HUES64 (cell line): ENCODE measurements around the gene INSC.

Source experiments
- H3K27ac ChIP-seq: 2 replicates; pipeline ENCODE4 v1.7.0; 2013; ENCODE audit warnings: low read depth, low read length, inconsistent platforms
- H3K27me3 ChIP-seq: 2 replicates; pipeline ENCODE4 v1.6.1; 2013; ENCODE audit warnings: mild to moderate bottlenecking, low read length; ENCODE audit not compliant: insufficient read depth
- H3K36me3 ChIP-seq: 2 replicates; pipeline ENCODE4 v1.6.1; 2013; ENCODE audit warnings: mild to moderate bottlenecking, low read length; ENCODE audit not compliant: insufficient read depth
- H3K4me1 ChIP-seq: 2 replicates; pipeline ENCODE4 v1.6.1; 2013; ENCODE audit warnings: mild to moderate bottlenecking, low read length, moderate library complexity; ENCODE audit not compliant: insufficient read depth
- H3K4me3 ChIP-seq: 2 replicates; pipeline ENCODE4 v1.5.1; 2013; ENCODE audit warnings: mild to moderate bottlenecking, low read length, moderate library complexity
- H3K9ac ChIP-seq: 2 replicates; pipeline ENCODE4 v1.6.1; 2013; ENCODE audit warnings: mild to moderate bottlenecking, low read depth, low read length
- H3K9me3 ChIP-seq: 2 replicates; pipeline ENCODE4 v1.6.1; 2013; ENCODE audit warnings: low read depth, low read length; ENCODE audit not compliant: insufficient read depth
- WGBS: fragments of 150-250, 120-280 bp; methylation state at CpG from one replicate; pipeline ENCODE4 v1.1.7; 2013; ENCODE audit warnings: missing lambda C conversion rate; 5-methylcytosine and 5-hydroxymethylcytosine counted together

INSC gene

GRCh38 chr11:15093432-15093831, 21.3 kb upstream of the INSC start:
- no peaks in the 10 kb centered on the region for H3K9me3 ChIP-seq
- no peak overlapping the region for H3K4me3 ChIP-seq
- H3K9ac ChIP-seq, result no peak overlapping the region
- no peaks in the 10 kb centered on the region for H3K36me3 ChIP-seq
- no peak overlapping the region for H3K27ac ChIP-seq
- WGBS, result 96% methylated on average over 1 of the region's 2 CpGs
- H3K4me1 ChIP-seq, result no peaks in the 10 kb centered on the region
- no peaks in the 10 kb centered on the region for H3K27me3 ChIP-seq

GRCh38 chr11:15095736-15096228, 18.9 kb upstream of the INSC start:
- Histone ChIP-seq H3K27ac (no peak overlapping the region), H3K4me3 (no peak overlapping the region), H3K9me3 (no peaks in the 10 kb centered on the region), H3K27me3 (no peaks in the 10 kb centered on the region), H3K9ac (no peak overlapping the region), H3K4me1 (no peaks in the 10 kb centered on the region), H3K36me3 (no peaks in the 10 kb centered on the region)
- WGBS, result 86% methylated on average over 2 of the region's 2 CpGs

DNA sequence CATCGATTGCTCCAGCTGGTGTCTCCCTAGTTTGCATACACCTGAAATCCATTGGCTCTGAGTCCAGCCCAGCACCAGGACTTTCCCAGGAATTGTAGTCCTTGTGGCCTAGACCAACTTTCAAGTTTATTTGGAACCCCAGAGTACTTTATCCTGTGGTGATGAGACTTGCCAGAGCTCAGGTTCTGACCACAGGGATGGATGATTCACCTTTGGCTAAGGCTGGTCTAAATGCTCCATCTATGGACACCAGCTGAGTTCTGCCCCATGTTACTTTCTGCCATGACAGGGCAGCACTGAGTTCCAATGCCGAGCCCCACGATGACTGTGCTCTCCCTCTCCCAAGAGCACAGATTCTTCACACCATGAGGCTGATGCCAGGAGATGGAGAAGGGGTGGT, 17.3 kb upstream of the INSC start:
- Histone ChIP-seq H3K36me3 (no peaks in the 10 kb centered on the region), H3K27ac (no peak overlapping the region), H3K27me3 (no peaks in the 10 kb centered on the region), H3K9me3 (no peaks in the 10 kb centered on the region), H3K4me3 (no peak overlapping the region), H3K9ac (no peak overlapping the region), H3K4me1 (no peaks in the 10 kb centered on the region)
- 93% methylated on average over 3 of the region's 3 CpGs for WGBS

- no peaks in the 10 kb centered on the region for H3K9me3 ChIP-seq
- no peaks in the 10 kb centered on the region for H3K4me1 ChIP-seq
- no peak overlapping the region for H3K4me3 ChIP-seq
- H3K27ac ChIP-seq, result no peak overlapping the region
- no peaks in the 10 kb centered on the region for H3K27me3 ChIP-seq
- no peaks in the 10 kb centered on the region for H3K36me3 ChIP-seq
- H3K9ac ChIP-seq, result no peak overlapping the region
Observed at GRCh38 chr11:15099267-15099666, 15.5 kb upstream of the INSC start.

GRCh38 chr11:15101072-15101709, 13.5 kb upstream of the INSC start:
- H3K9ac ChIP-seq, result no peak overlapping the region
- H3K27ac ChIP-seq, result no peak overlapping the region

GRCh38 chr11:15104166-15104565, 10.6 kb upstream of the INSC start:
- Histone ChIP-seq H3K4me3 (no peak overlapping the region), H3K9me3 (no peaks in the 10 kb centered on the region), H3K27me3 (no peaks in the 10 kb centered on the region), H3K4me1 (no peaks in the 10 kb centered on the region; the same call in 1 of the 2 replicates), H3K27ac (no peak overlapping the region), H3K36me3 (no peaks in the 10 kb centered on the region), H3K9ac (no peak overlapping the region)
- WGBS, result no CpG with 5 or more reads among the region's 2 CpGs

More at GRCh38 chr11:15101072-15101709, 13.5 kb upstream of the INSC start:
- Histone ChIP-seq H3K9me3 (no peaks in the 10 kb centered on the region), H3K36me3 (no peaks in the 10 kb centered on the region), H3K4me1 (no peaks in the 10 kb centered on the region; the same call in 1 of the 2 replicates), H3K27me3 (no peaks in the 10 kb centered on the region), H3K4me3 (no peak overlapping the region)
- 27% methylated on average over 8 of the region's 8 CpGs for WGBS

- no peak overlapping the region for H3K27ac ChIP-seq
- 84% methylated on average over 8 of the region's 8 CpGs for WGBS
- no peaks in the 10 kb centered on the region for H3K9me3 ChIP-seq
- H3K4me3 ChIP-seq, result no peak overlapping the region
- H3K36me3 ChIP-seq, result no peaks in the 10 kb centered on the region
- H3K4me1 ChIP-seq, result no peaks in the 10 kb centered on the region; the same call in 1 of the 2 replicates
- no peaks in the 10 kb centered on the region for H3K27me3 ChIP-seq
- H3K9ac ChIP-seq, result no peak overlapping the region
Observed at GRCh38 chr11:15106201-15106965, 8.3 kb upstream of the INSC start.

DNA sequence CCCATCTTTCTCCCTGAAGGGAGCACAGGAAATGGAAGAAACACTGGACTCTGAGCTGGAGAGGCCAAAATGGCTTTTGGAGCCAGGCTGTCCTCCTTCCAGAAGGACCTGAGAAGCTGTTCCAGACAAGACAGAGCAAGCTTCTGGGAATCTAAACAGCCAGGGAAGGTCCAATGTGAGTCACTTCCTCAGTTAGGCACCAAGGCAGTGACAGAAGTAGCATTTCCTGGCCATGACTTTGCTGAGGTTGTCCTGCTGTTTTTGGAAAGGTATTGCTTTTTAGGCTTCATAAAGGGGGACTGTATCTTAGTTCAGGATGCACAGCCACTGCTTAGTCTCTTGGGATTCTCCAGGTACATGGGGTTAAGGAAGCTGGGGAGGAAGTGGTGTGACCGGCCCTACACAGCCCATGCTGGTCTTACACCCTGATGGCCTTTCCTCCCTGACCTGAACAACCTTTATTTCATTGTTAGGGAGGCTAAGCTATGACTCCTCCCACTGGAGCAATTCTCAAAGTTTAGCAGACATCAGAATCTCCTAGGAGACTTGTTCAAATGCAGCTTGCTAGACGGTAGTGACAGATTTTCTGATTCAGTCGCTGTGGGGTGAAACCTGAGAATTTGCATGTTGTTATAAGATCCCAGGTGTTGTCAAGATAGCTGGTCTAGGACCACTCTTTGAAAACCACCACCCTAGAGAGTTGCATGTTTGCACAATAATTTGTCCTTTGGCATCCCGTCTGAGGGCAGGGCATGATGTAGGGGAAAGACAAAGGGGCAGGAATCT, 6.8 kb upstream of the INSC start:
- WGBS, result 92% methylated on average over 4 of the region's 4 CpGs
- no peak overlapping the region for H3K27ac ChIP-seq
- H3K9ac ChIP-seq, result no peak overlapping the region
- H3K4me1 ChIP-seq, result no peaks in the 10 kb centered on the region; the same call in 1 of the 2 replicates
- H3K27me3 ChIP-seq, result peaks cover 4% of the 10 kb centered on the region
- no peak overlapping the region for H3K4me3 ChIP-seq
- no peaks in the 10 kb centered on the region for H3K9me3 ChIP-seq
- no peaks in the 10 kb centered on the region for H3K36me3 ChIP-seq

GRCh38 chr11:15108592-15109130, 6.1 kb upstream of the INSC start:
- H3K27me3 ChIP-seq, result peaks cover 11% of the 10 kb centered on the region
- no peaks in the 10 kb centered on the region for H3K36me3 ChIP-seq
- H3K27ac ChIP-seq, result no peak overlapping the region
- no peak overlapping the region for H3K4me3 ChIP-seq
- H3K4me1 ChIP-seq, result no peaks in the 10 kb centered on the region; the same call in 1 of the 2 replicates
- no peak overlapping the region for H3K9ac ChIP-seq
- 89% methylated on average over 2 of the region's 2 CpGs for WGBS
- H3K9me3 ChIP-seq, result no peaks in the 10 kb centered on the region

GRCh38 chr11:15109602-15110001, 5.1 kb upstream of the INSC start:
- Histone ChIP-seq H3K9ac (no peak overlapping the region), H3K4me3 (no peak overlapping the region), H3K27me3 (peaks cover 21% of the 10 kb centered on the region), H3K9me3 (no peaks in the 10 kb centered on the region), H3K36me3 (no peaks in the 10 kb centered on the region), H3K4me1 (no peaks in the 10 kb centered on the region; the same call in 1 of the 2 replicates), H3K27ac (no peak overlapping the region)
- 95% methylated on average over 2 of the region's 2 CpGs for WGBS

DNA sequence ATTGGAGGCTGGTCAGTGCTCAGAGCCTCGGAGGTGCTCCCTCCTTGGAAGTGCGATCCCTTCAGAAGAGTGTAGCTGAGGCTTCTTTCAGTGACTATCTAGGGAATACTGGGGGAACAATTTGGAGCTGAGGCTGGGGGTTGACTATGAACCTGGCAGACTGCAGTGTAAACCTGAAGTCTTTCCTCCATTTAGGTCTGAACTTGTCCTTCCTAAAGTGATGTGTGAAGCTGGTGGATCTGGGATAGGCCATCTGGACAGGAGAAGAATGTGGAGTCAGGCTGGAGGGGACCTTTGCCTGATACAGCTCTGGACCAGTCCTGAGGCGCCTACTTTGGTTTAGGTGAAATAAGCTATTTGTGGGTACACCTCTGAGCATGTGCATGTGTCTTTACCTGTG, 3.5 kb upstream of the INSC start:
- Histone ChIP-seq H3K9ac (no peak overlapping the region), H3K4me1 (no peaks in the 10 kb centered on the region)
- WGBS, result 93% methylated on average over 3 of the region's 3 CpGs

More for the DNA sequence above, 3.5 kb upstream of the INSC start:
- no peak overlapping the region for H3K4me3 ChIP-seq
- no peaks in the 10 kb centered on the region for H3K36me3 ChIP-seq
- H3K9me3 ChIP-seq, result no peaks in the 10 kb centered on the region
- peaks cover 37% of the 10 kb centered on the region for H3K27me3 ChIP-seq
- no peak overlapping the region for H3K27ac ChIP-seq
